ENCODE measurements around the gene TTLL5.
A peak's percentile ranks its signal among the peaks of the same experiment; 100 is the strongest.

TTLL5 gene

GRCh38 chr14:75972801-75973421, 311.9 kb downstream of the TTLL5 start:
- DNase-seq: no peak

GRCh38 chr14:75976826-75977581, 316.0 kb downstream of the TTLL5 start:
- DNase-seq: no peak

GRCh38 chr14:75977582-75977943, 316.5 kb downstream of the TTLL5 start:
- DNase-seq: no peak

GRCh38 chr14:75978249-75978731, 317.2 kb downstream of the TTLL5 start:
- DNase-seq: no peak

GRCh38 chr14:75979071-75979571, 318.1 kb downstream of the TTLL5 start:
- no peak for DNase-seq

GRCh38 chr14:75979648-75980565, 318.9 kb downstream of the TTLL5 start:
- DNase-seq: no peak

- no peak for DNase-seq
Observed at GRCh38 chr14:75980856-75981255, 319.8 kb downstream of the TTLL5 start.

GRCh38 chr14:75981426-75982265, 320.6 kb downstream of the TTLL5 start, which contains the start of gene TGFB3:
Gene TGFB3, minus strand, starts transcription at chr14:75981995. Its CDS starts 1,102 bp downstream, at chr14:75980893.
- DNase-seq: peak; percentile 82

- DNase-seq: peak; percentile 81
Observed at GRCh38 chr14:75982266-75983018, 321.4 kb downstream of the TTLL5 start.

- no peak for DNase-seq
Observed at GRCh38 chr14:75983019-75983358, 321.9 kb downstream of the TTLL5 start.

- no peak for DNase-seq
Observed at GRCh38 chr14:75984674-75985073, 323.6 kb downstream of the TTLL5 start.

GRCh38 chr14:75985618-75986438, 324.8 kb downstream of the TTLL5 start, which contains the start of gene IFT43:
Gene IFT43, plus strand, starts transcription at chr14:75985763. Its CDS starts 24 bp downstream, at chr14:75985787.
- DNase-seq: peak; percentile 89

GRCh38 chr14:75986439-75986765, 325.4 kb downstream of the TTLL5 start:
- DNase-seq: no peak

- DNase-seq: no peak
Observed at GRCh38 chr14:75987201-75987970, 326.3 kb downstream of the TTLL5 start.

GRCh38 chr14:75989134-75989533, 328.1 kb downstream of the TTLL5 start:
- DNase-seq: no peak

- DNase-seq: no peak
Observed at GRCh38 chr14:75990297-75990696, 329.3 kb downstream of the TTLL5 start.

GRCh38 chr14:75991753-75992152, 330.7 kb downstream of the TTLL5 start:
- DNase-seq: no peak

GRCh38 chr14:75993567-75994041, 332.6 kb downstream of the TTLL5 start:
- no peak for DNase-seq

- DNase-seq: no peak
Observed at GRCh38 chr14:75995372-75996041, 334.5 kb downstream of the TTLL5 start.
